Tibial nerve (tissue), 4 donors: ENCODE measurements around the gene KCNAB2. TPM values are rescaled to one million over a fixed set of nuclear protein-coding genes. Genes with fewer than 3 reads are reported as not detected.

Experiments used
- DNase-seq, 2 donors: peaks; one replicate each; pipeline ENCODE4 v3.0.0-alpha.2; 2019; ENCODE audit warnings: low spot score in 2 of 2
- H3K27ac ChIP-seq, 4 donors: fragments of 200-600 bp; sonication (generic) in 3 of 4; one replicate each; pipeline ENCODE4 v1.5.1; 2017 to 2019; ENCODE audit warnings: mild to moderate bottlenecking in 1 of 4
- H3K27me3 ChIP-seq, 2 donors: fragments of 200-600 bp; sonication (generic) in 1 of 2; one replicate each; pipeline versions ENCODE4 v1.5.1 to v1.6.0; 2017 to 2019
- H3K36me3 ChIP-seq, 3 donors: fragments of 200-600 bp; sonication (generic); one replicate each; pipeline ENCODE4 v1.5.1; 2018 to 2019
- H3K4me1 ChIP-seq, 4 donors: fragments of 200-600 bp; sonication (generic) in 3 of 4; one replicate each; pipeline ENCODE4 v1.5.1; 2017 to 2019
- H3K4me3 ChIP-seq, 4 donors: fragments of 200-600 bp; sonication (generic) in 3 of 4; one replicate each; pipeline ENCODE4 v1.5.1; 2017 to 2019; ENCODE audit warnings: mild to moderate bottlenecking in 1 of 4, moderate library complexity in 1 of 4
- H3K9me3 ChIP-seq, 4 donors: fragments of 200-600 bp; sonication (generic) in 3 of 4; one replicate each; pipeline ENCODE4 v1.5.1; 2017 to 2019
- EP300 ChIP-seq, 2 donors: sonication (generic); formaldehyde crosslinking; IDR thresholded peaks; one replicate each; pipeline ENCODE4 v1.6.1; 2017; ENCODE audit warnings: antibody characterized with exemption in 2 of 2, mild to moderate bottlenecking in 1 of 2
- POLR2A ChIP-seq, 2 donors: fragments of 450-650 bp; IDR thresholded peaks; one replicate each; pipeline ENCODE4 v1.6.1; 2017; ENCODE audit warnings: antibody characterized with exemption in 2 of 2, mild to moderate bottlenecking in 2 of 2, moderate library complexity in 2 of 2
- WGBS, 2 donors: methylation state at CpG; one replicate each; pipeline ENCODE4 v1.1.5; 2018; 5-methylcytosine and 5-hydroxymethylcytosine counted together
- total RNA-seq, 4 donors: library from RNA; depleted of rRNA; stranded (reverse); fragments of >200 nt; gene quantifications; one replicate each; pipeline ENCODE4 v1.1.0, GENCODE V29; 2016
- TF ChIP-seq, protein P1 (sequence below), 5 experiments: fragments of 200-600 bp in 3 of 5; fragments of 450-650 bp in 2 of 5; sonication (generic) in 3 of 5; IDR thresholded peaks; one replicate each; pipeline ENCODE4 v1.5.1; 2016 to 2019; ENCODE audit warnings: antibody characterized with exemption in 5 of 5, mild to moderate bottlenecking in 3 of 5, moderate library complexity in 2 of 5

Gene KCNAB2
- total RNA-seq, 4 donors from 2014 or later = 7.0 to 21.4 (median 13.8) TPM

DNA sequence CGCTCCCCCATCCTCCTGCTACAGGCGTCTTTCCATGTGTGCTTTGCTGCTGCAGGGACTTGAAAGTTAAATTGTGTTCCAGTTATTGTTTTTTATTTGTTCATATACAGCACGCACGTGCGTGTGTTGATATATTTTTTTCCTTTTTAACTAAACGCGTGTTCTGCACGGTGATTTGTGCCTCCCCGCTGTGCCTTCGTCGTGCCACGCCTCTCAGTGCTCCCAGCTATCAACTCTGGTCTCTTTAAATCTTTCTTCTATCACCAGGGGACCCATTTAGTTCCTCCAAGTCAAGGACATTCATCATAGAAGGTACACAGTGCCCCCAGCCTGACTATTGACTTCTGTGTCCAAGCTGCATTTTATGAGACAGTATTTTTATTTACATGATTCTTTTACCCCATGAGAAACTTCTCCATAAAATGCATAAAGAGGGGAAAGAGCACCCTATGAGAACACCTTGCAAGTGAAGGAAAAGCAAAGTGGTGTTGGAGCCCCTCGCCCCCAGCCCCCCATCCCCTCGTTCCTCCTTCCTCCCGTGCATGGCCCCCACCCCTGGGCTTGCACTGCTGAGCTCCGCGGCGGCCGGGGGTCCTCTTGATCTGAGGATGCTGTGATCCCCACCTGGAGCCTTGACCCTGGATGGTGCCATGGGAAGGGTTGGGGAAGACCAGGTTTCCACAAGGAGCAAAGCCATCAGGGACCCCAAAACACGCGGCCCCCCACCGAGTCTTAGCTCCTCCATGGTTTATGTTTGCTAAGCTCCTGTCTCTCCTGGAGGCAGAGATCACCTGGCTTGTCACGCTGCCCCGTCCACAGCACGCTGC, 45.5 kb downstream of the KCNAB2 start:
- peaks cover 0 to 5% (median 0%) of the 10 kb centered on the region in 4 donors for H3K4me1 ChIP-seq

DNA sequence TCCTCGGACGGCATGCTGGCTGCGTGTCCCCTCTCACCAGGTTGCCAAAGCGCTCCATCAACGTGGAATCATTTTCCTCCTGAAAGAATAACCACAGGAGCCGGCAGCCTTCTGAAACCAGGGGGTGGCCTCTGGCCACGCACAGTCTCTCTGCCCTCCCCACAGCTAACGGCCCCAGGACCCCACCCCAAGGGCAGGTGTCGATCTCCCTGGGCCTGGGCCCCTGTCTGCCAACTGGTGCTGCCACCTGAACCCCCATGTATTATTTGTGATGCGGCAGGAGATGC, 46.1 kb downstream of the KCNAB2 start:
- DNase-seq = no peak
- Histone ChIP-seq H3K9me3 (no peaks in the 10 kb centered on the region), H3K27me3 (no peaks in the 10 kb centered on the region), H3K4me3 (no peak overlapping the region), H3K4me1 (peaks cover 0 to 3% (median 0%) of the 10 kb centered on the region in 4 donors), H3K36me3 (peaks cover 0 to 24% (median 0%) of the 10 kb centered on the region in 3 donors), H3K27ac (no peak overlapping the region)
- WGBS, 2 donors = 85 to 89% methylated on average over 8 to 10 of the region's 10 CpGs
- TF ChIP-seq EP300 (IDR thresholded peaks at IDR 0.05) = no peak
- no peak for TF ChIP-seq POLR2A (IDR thresholded peaks at IDR 0.05)
- TF ChIP-seq, protein P1, sequence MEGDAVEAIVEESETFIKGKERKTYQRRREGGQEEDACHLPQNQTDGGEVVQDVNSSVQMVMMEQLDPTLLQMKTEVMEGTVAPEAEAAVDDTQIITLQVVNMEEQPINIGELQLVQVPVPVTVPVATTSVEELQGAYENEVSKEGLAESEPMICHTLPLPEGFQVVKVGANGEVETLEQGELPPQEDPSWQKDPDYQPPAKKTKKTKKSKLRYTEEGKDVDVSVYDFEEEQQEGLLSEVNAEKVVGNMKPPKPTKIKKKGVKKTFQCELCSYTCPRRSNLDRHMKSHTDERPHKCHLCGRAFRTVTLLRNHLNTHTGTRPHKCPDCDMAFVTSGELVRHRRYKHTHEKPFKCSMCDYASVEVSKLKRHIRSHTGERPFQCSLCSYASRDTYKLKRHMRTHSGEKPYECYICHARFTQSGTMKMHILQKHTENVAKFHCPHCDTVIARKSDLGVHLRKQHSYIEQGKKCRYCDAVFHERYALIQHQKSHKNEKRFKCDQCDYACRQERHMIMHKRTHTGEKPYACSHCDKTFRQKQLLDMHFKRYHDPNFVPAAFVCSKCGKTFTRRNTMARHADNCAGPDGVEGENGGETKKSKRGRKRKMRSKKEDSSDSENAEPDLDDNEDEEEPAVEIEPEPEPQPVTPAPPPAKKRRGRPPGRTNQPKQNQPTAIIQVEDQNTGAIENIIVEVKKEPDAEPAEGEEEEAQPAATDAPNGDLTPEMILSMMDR (IDR thresholded peaks at IDR 0.05) = no peak

More for the DNA sequence above, 45.5 kb downstream of the KCNAB2 start:
- Histone ChIP-seq H3K27me3 (no peaks in the 10 kb centered on the region), H3K9me3 (no peaks in the 10 kb centered on the region), H3K4me3 (no peak overlapping the region), H3K36me3 (peaks cover 0 to 21% (median 0%) of the 10 kb centered on the region in 3 donors), H3K27ac (no peak overlapping the region)
- WGBS, 2 donors = 80 to 82% methylated on average over 25 of the region's 25 CpGs
- TF ChIP-seq POLR2A (IDR thresholded peaks at IDR 0.05) = no peak
- TF ChIP-seq, protein P1 (IDR thresholded peaks at IDR 0.05) = no peak
- TF ChIP-seq EP300 (IDR thresholded peaks at IDR 0.05) = no peak
- no peak for DNase-seq

DNA sequence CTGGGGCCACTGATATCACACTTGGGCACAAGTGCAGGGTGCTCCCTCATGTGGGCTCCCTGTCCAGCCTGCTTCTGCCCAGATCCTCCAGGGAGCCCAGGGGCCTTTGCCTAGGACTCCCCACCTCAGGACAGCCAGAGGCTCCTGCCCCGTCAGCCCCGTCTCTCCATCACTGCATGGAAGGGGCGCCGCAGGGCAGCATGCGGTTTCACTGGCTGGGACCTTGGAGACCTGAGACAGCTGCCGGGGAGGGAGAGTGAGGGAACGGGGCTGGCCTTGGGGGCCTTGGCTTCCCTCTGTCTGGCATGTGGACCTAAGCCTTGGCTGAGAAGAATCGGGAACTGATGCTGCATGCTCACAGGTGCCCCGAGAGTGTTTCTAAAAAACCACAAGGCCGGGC, 46.5 kb downstream of the KCNAB2 start:
- Histone ChIP-seq H3K36me3 (peaks cover 0 to 28% (median 0%) of the 10 kb centered on the region in 3 donors), H3K4me3 (no peak overlapping the region), H3K27me3 (no peaks in the 10 kb centered on the region), H3K27ac (no peak overlapping the region), H3K9me3 (no peaks in the 10 kb centered on the region), H3K4me1 (no peaks in the 10 kb centered on the region)
- TF ChIP-seq POLR2A (IDR thresholded peaks at IDR 0.05) (no peak), EP300 (IDR thresholded peaks at IDR 0.05) (no peak)
- TF ChIP-seq, protein P1 (IDR thresholded peaks at IDR 0.05) = no peak
- WGBS, 2 donors = 80 to 88% methylated on average over 9 to 10 of the region's 10 CpGs
- no peak for DNase-seq

DNA sequence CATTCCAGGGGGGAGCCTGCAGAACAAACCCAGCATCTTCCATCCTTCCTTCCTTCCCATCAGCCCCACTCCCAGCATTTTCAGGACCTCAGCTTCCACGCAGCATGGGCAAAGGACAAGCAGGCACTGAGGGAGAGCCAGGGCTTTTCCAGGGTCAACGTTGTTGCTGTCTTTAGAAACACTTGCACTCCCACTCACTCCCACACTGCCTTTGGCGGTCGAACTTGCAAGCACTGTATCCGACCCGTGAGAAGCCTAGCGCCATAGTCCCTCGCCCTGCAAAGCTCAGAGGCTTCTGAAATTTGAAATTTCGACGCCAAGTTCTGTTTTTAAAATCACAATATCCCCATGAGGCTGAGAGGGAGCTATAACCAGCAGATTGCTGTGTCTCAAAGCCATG, 47.4 kb downstream of the KCNAB2 start:
- H3K27me3 ChIP-seq = no peaks in the 10 kb centered on the region
- H3K9me3 ChIP-seq = no peaks in the 10 kb centered on the region
- TF ChIP-seq POLR2A (IDR thresholded peaks at IDR 0.05) (no peak), EP300 (IDR thresholded peaks at IDR 0.05) (no peak)
- TF ChIP-seq, protein P1 (IDR thresholded peaks at IDR 0.05) = no peak
- 56 to 62% methylated on average over 10 of the region's 10 CpGs for WGBS, 2 donors
- DNase-seq = no peak
- no peak overlapping the region for H3K4me3 ChIP-seq
- no peaks in the 10 kb centered on the region for H3K4me1 ChIP-seq
- no peak overlapping the region for H3K27ac ChIP-seq
- peaks cover 0 to 30% (median 0%) of the 10 kb centered on the region in 3 donors for H3K36me3 ChIP-seq

DNA sequence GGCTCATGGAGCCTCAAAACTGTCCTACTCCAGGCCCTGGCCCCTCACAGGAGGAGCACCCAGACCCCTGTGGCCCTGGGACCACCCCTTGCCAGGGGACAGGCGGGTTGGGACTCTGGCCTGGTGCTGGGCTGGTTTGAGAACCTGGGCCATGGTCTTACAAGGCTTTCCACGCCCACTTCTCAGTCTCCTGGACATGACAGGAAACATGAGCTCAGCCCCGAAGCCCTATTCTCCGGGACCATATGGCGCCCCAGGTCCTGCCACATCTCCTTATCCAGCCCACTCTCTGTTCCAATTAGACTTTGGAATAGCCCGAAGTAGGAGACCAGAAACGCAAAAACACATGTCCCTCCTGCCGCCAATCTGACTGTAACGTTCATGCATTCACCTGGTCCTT, 47.9 kb downstream of the KCNAB2 start:
- DNase-seq = no peak
- Histone ChIP-seq H3K27ac (no peak overlapping the region), H3K36me3 (peaks cover 0 to 30% (median 0%) of the 10 kb centered on the region in 3 donors), H3K4me1 (no peaks in the 10 kb centered on the region), H3K27me3 (no peaks in the 10 kb centered on the region), H3K9me3 (no peaks in the 10 kb centered on the region), H3K4me3 (no peak overlapping the region)
- WGBS, 2 donors = 86 to 88% methylated on average over 9 of the region's 9 CpGs
- no peak for TF ChIP-seq EP300 (IDR thresholded peaks at IDR 0.05)
- no peak for TF ChIP-seq POLR2A (IDR thresholded peaks at IDR 0.05)
- TF ChIP-seq, protein P1 (IDR thresholded peaks at IDR 0.05) = no peak
